ENCODE results near the gene ZNF304.
A peak's percentile ranks its signal among the peaks of the same experiment; 100 is the strongest.
"Not testable (repeated sequence)": the region's sequence is repeated elsewhere in the genome, so short reads cannot be mapped to it uniquely, and the experiment has no call there.

Gene ZNF304

GRCh38 chr19:57362419-57362818, 11.3 kb downstream of the ZNF304 start:
- DNase-seq (ENCODE audit: low read depth in 2 of 2) = no peak

GRCh38 chr19:57362997-57363687, 12.1 kb downstream of the ZNF304 start, which contains the start of the genes TRAPPC2B and ZNF547:
Gene TRAPPC2B, plus strand, starts transcription at chr19:57363551. Its CDS starts 1,283 bp downstream, at chr19:57364834.
Gene ZNF547, plus strand, starts transcription at chr19:57363551. Its CDS starts 5,005 bp downstream, at chr19:57368556.
- DNase-seq (ENCODE audit: low read depth in 2 of 2) = peak; percentile 94 to 97

- no peak for DNase-seq (ENCODE audit: low read depth in 2 of 2)
These were observed 12.7 kb downstream of the ZNF304 start for GRCh38 chr19:57363688-57364181.

GRCh38 chr19:57366776-57367175, 15.7 kb downstream of the ZNF304 start:
- DNase-seq (ENCODE audit: low read depth in 2 of 2) = no peak

- no peak for DNase-seq (ENCODE audit: low read depth in 2 of 2)
These were observed 23.1 kb downstream of the ZNF304 start for GRCh38 chr19:57374179-57374578.

GRCh38 chr19:57374647-57375046, 23.6 kb downstream of the ZNF304 start:
- DNase-seq (ENCODE audit: low read depth in 2 of 2) = not testable (repeated sequence)

GRCh38 chr19:57376151-57376550, 25.1 kb downstream of the ZNF304 start:
- DNase-seq (ENCODE audit: low read depth in 2 of 2) = no peak

GRCh38 chr19:57377498-57378146, 26.6 kb downstream of the ZNF304 start:
- no peak for DNase-seq (ENCODE audit: low read depth in 2 of 2)

- DNase-seq (ENCODE audit: low read depth in 2 of 2) = no peak
These were observed 29.9 kb downstream of the ZNF304 start for GRCh38 chr19:57380923-57381322.

- DNase-seq (ENCODE audit: low read depth in 2 of 2) = no peak
These were observed 31.9 kb downstream of the ZNF304 start for GRCh38 chr19:57382806-57383488.

GRCh38 chr19:57389194-57389729, 38.2 kb downstream of the ZNF304 start:
- DNase-seq (ENCODE audit: low read depth in 2 of 2) = no peak

GRCh38 chr19:57389730-57390598, 38.9 kb downstream of the ZNF304 start, which contains the start of gene ZNF548:
Gene ZNF548, plus strand, starts transcription at chr19:57389854. Its CDS starts 246 bp downstream, at chr19:57390100.
- DNase-seq (ENCODE audit: low read depth in 2 of 2) = peak; percentile 87 to 91

- no peak for DNase-seq (ENCODE audit: low read depth in 2 of 2)
These were observed 44.6 kb downstream of the ZNF304 start for GRCh38 chr19:57395710-57396109.

- DNase-seq (ENCODE audit: low read depth in 2 of 2) = no peak
These were observed 47.8 kb downstream of the ZNF304 start for GRCh38 chr19:57398868-57399267.

- no peak for DNase-seq (ENCODE audit: low read depth in 2 of 2)
These were observed 52.9 kb downstream of the ZNF304 start for GRCh38 chr19:57403737-57404563.

GRCh38 chr19:57406516-57407123, 55.5 kb downstream of the ZNF304 start:
- DNase-seq (ENCODE audit: low read depth in 2 of 2) = peak; percentile 39 to 43
